ENCODE results near the gene NAA40. TPM values are rescaled to one million over a fixed set of nuclear protein-coding genes. Genes with fewer than 3 reads are reported as not detected.

The NAA40 gene
- total and polyA plus RNA-seq, 2 of the 4 experiments (the other 2 are of a cell fraction), result 15.2 to 24.7 TPM

Small RNA genes within 50 kb of the gene (microRNA-seq; reads per million reads assigned to microRNA genes)
- not detected for gene RNU6-45P (ENCODE audit: insufficient read depth, insufficient read length)

Small RNA genes within 50 kb of the gene (small RNA-seq; reads per million reads assigned to genes)
- gene RNU6-45P, result 0 to 6.6 (median 0.15) reads per million in 5 experiments

Other genes starting within 250 kb of the NAA40 start
- 5.4 and 7.2 TPM in 2 replicates for gene ZFTA, start 170.2 kb upstream of the NAA40 start, total RNA-seq (2012; rRNA removed)
- gene ZFTA, start 170.2 kb upstream of the NAA40 start, polyA plus RNA-seq (2012; rRNA removed), result 8.1 and 8.8 TPM in 2 replicates
- gene SPINDOC, start 125.5 kb upstream of the NAA40 start, total RNA-seq (2012; rRNA removed), result 10.0 and 11.9 TPM in 2 replicates
- 29.9 and 39.0 TPM in 2 replicates for gene SPINDOC, start 125.5 kb upstream of the NAA40 start, polyA plus RNA-seq (2012; rRNA removed)
- gene MARK2, start 99.9 kb upstream of the NAA40 start, total RNA-seq (2012; rRNA removed), result 6.6 and 7.2 TPM in 2 replicates
- gene MARK2, start 99.9 kb upstream of the NAA40 start, polyA plus RNA-seq (2012; rRNA removed), result 17.3 and 19.9 TPM in 2 replicates
- 0.56 and 0.90 TPM in 2 replicates for gene RCOR2, start 21.8 kb upstream of the NAA40 start, total RNA-seq (2012; rRNA removed)
- gene RCOR2, start 21.8 kb upstream of the NAA40 start, polyA plus RNA-seq (2012; rRNA removed), result 2.0 and 2.4 TPM in 2 replicates
- 250 and 315 TPM in 2 replicates for gene COX8A, start 35.6 kb downstream of the NAA40 start, total RNA-seq (2012; rRNA removed)
- gene COX8A, start 35.6 kb downstream of the NAA40 start, polyA plus RNA-seq (2012; rRNA removed), result 598 and 701 TPM in 2 replicates
- gene OTUB1, start 47.4 kb downstream of the NAA40 start, total RNA-seq (2012; rRNA removed), result 53.6 and 69.0 TPM in 2 replicates
- 168 and 184 TPM in 2 replicates for gene OTUB1, start 47.4 kb downstream of the NAA40 start, polyA plus RNA-seq (2012; rRNA removed)
- gene FLRT1, start 96.9 kb downstream of the NAA40 start, total RNA-seq (2012; rRNA removed), result under 0.01 TPM in 2 replicates
- gene FLRT1, start 96.9 kb downstream of the NAA40 start, polyA plus RNA-seq (2012; rRNA removed), result 0.07 TPM in 1 of 2 replicates, not detected in the other
- gene MACROD1, start 227.1 kb downstream of the NAA40 start, total RNA-seq (2012; rRNA removed), result 2.5 and 4.2 TPM in 2 replicates
- gene MACROD1, start 227.1 kb downstream of the NAA40 start, polyA plus RNA-seq (2012; rRNA removed), result 9.3 and 10.9 TPM in 2 replicates
- 363 and 489 TPM in 2 replicates for gene STIP1, start 247.2 kb downstream of the NAA40 start, total RNA-seq (2012; rRNA removed)
- gene STIP1, start 247.2 kb downstream of the NAA40 start, polyA plus RNA-seq (2012; rRNA removed), result 189 and 201 TPM in 2 replicates